Testis (tissue), 2 donors: ENCODE measurements around the gene TMC1.

Experiments
- CTCF ChIP-seq, 3 experiments: fragments of 450-650 bp in 2 of 3; fragments of 200-600 bp in 1 of 3; sonication (generic) in 1 of 3; IDR thresholded peaks; one replicate each; pipeline ENCODE4 v1.5.1; 2016 to 2019; ENCODE audit warnings: antibody characterized with exemption in 3 of 3, mild to moderate bottlenecking in 2 of 3, moderate library complexity in 1 of 3
- POLR2A ChIP-seq: fragments of 450-650 bp; IDR thresholded peaks from one replicate; pipeline ENCODE4 v1.6.1; 2017; ENCODE audit warnings: antibody characterized with exemption, mild to moderate bottlenecking, moderate library complexity

GRCh38 chr9:72884508-72884907, 363.1 kb downstream of the TMC1 start:
- no peak for TF ChIP-seq CTCF (IDR thresholded peaks at IDR 0.05)
- no peak for TF ChIP-seq POLR2A
